GM10248 (cell line): ENCODE results near the gene SMYD3.

Experiments used
- CTCF ChIA-PET: fragments of 300-600 bp; sonication (Branson Sonifier 250); formaldehyde crosslinking; extraction: SDS; loops from one replicate; lab custom pipeline; 2021; ENCODE audit warnings: antibody characterized with exemption; lab: Yijun Ruan, JAX
- POLR2A ChIA-PET: fragments of 350-650 bp; sonication (Branson Sonifier 250); formaldehyde crosslinking; extraction: SDS; loops from one replicate; lab custom pipeline; 2020; ENCODE audit warnings: antibody characterized with exemption; lab: Yijun Ruan, JAX
- DNase-seq: peaks from one replicate; pipeline ENCODE4 v3.0.0; 2012; ENCODE audit errors: extremely low spot score
- TF ChIP-seq, protein P1 (sequence below): IDR thresholded peaks from 2 replicates; pipeline ENCODE4 v1.5.1; 2012; ENCODE audit warnings: mild to moderate bottlenecking, low read depth; ENCODE audit errors: extremely low read depth, missing control alignments, control extremely low read depth

Gene SMYD3

DNA sequence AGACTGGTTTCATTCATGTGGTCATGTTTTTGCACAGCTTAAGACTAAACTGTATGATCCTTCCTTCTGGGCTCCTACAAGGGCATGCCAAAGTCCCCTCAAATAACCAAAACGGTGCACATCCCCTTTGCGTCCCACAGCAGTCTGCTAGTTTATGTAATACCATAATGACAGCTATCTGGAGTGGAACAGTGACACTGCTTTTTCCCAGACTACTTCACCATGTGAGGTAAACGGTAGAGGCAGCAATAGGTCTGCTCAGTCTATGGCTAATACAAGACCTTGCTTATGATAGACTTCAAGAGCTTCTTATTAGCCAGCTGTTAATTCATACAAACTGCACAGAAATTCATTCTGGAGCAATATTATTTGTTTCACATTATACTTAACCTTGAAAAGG is 395.5 kb downstream of the SMYD3 start:
- TF ChIP-seq, protein P1, sequence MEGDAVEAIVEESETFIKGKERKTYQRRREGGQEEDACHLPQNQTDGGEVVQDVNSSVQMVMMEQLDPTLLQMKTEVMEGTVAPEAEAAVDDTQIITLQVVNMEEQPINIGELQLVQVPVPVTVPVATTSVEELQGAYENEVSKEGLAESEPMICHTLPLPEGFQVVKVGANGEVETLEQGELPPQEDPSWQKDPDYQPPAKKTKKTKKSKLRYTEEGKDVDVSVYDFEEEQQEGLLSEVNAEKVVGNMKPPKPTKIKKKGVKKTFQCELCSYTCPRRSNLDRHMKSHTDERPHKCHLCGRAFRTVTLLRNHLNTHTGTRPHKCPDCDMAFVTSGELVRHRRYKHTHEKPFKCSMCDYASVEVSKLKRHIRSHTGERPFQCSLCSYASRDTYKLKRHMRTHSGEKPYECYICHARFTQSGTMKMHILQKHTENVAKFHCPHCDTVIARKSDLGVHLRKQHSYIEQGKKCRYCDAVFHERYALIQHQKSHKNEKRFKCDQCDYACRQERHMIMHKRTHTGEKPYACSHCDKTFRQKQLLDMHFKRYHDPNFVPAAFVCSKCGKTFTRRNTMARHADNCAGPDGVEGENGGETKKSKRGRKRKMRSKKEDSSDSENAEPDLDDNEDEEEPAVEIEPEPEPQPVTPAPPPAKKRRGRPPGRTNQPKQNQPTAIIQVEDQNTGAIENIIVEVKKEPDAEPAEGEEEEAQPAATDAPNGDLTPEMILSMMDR = no peak
- ChIA-PET CTCF (interaction anchor here (1.0 to 1.3 kb wide), 3 partner anchors 17 to 30 kb away, joined by 3 to 4 read pairs (median 3); no protein-coding TSS in a partner anchor), POLR2A (no interaction called here)
- DNase-seq = no peak

DNA sequence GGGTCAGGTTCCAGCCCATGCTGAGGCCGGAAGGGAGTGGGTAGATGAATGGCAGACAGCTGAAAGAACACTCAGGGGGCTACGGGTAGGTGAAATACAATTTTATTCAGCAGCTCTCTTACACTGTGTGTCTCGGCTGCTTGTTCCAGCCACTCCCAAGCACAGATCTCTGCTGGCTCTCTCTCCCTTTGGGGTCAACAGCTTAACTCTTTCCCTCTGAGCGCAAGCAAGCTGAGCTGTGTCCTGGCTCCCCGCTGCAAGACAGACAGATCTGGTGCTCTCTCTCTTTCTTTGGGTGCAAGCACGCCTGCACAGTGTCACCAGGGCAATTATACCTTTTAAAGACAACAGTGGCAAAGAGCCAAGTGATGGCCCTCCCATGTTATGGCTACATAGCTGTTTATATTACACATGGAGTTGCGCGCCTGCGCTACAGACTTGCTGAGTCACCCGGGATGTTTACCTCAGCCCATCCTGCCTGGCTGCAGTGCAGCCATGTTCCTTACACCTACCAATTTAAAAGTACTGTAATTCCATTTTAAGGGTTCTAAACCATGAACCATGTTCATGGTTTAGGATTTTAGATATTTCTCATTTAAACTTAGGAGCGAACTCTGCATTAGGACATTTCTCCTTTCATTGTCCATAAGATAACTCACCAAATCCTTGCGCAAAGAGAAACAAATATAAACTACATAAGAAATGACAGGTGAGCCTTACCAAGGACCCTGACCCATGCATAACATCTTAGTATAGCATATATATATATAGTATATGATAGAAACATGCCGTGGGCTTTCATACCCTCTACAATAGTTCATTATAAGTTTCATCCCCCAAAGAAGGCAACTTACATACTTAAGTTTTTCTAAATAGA is 396.5 kb downstream of the SMYD3 start:
- CTCF ChIA-PET = interaction anchor here (1.0 to 1.7 kb wide), 4 partner anchors 8 to 34 kb away, joined by 3 to 6 read pairs (median 4); no protein-coding TSS in a partner anchor

DNA sequence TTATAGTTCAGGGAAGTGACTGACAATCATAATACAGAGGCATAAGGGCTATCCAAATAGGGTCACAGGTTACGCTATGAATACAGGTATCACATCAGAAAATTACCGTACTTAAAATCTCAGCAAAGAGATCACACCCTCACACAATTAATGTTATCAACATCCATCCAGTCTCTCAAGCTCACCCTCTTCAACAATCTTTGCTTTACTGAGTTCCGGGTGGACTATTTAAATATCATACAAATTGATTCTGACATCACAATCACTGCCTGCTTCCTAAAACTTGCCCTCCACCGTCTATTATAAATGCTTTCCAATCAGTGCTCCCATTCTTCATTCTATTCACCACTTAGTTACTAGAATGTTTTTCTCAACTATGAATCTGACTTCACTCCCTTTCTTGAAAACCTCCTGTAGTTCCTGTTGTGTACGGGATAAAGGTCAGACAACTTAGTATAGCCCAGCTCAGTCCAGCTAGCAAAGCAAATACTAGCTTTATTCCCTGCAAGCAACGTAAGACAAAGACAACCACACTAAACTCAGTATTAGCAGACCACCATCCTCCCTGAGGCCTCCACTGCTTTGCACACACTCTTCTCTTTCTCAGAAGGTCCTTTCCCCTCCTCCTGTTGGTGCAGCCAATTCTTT is 398.7 kb downstream of the SMYD3 start:
- no peak for DNase-seq
- POLR2A ChIA-PET = no interaction called here
- TF ChIP-seq, protein P1 = no peak
- CTCF ChIA-PET = interaction anchor here (1.1 to 1.2 kb wide), 3 partner anchors 10 to 17 kb away, joined by 3 to 5 read pairs (median 3); no protein-coding TSS in a partner anchor

More for the DNA sequence above, 396.5 kb downstream of the SMYD3 start:
- POLR2A ChIA-PET = no interaction called here
- TF ChIP-seq, protein P1 = no peak
- DNase-seq = no peak

DNA sequence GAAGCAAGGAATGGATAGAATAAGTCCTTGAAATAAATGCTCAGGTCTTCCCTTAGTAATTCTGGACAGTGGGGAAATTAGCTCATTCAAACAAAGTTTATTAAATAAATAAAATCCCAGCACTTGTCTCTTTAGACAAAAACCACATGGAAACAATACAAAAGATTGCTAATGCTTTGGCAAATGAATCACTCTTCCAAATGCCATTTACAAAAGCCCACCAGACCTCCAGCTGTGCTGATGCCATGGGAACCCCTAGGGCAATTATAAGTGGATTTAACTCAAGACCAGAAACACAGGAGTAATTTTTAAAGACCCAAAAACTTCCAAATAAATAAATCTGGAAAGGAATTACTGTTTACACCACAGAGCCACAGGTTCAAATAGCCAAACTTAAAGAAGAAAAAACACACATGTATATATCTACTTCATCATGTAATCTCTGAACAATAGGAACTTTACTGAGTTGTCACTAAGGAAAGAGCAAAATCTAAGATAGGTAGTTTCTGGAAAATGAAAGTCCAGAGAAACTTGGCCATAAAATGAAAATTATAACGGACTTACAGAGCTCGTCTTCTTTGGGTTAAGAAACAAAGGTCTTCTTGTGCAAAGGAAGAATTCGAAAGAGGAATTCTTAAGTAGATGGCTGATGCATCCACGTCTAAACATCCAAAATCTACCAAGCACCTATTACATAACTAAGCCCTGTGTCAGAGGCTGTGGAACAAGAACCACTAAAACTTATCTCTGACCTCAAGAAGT is 399.4 kb downstream of the SMYD3 start:
- CTCF ChIA-PET = no interaction called here
- POLR2A ChIA-PET = no interaction called here
- TF ChIP-seq, protein P1 = no peak
- no peak for DNase-seq

DNA sequence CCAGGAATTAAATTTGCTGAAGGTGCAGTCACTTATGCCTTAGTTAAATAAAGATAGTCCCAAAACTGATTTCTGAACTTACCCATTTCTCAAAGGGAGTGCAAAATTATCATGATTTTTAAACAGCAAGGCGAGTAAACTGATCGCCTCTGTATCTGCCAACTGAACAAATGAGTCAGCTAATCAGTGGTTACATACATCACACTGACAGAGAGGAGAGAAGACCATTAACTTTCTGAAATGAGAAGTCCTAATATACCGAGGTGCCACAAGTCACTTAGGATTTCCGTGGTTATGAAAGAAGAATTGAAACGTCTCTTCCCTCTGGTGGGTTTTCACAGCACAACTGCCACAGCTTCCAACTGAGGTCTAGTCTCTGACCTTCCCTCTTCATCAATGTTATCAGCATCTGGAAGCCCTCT is 400.7 kb downstream of the SMYD3 start:
- CTCF ChIA-PET = interaction anchor here (1.1 to 1.3 kb wide), 2 partner anchors 10 to 87 kb away, joined by 3 to 4 read pairs; no protein-coding TSS in a partner anchor
- TF ChIP-seq, protein P1 = no peak
- POLR2A ChIA-PET = no interaction called here
- DNase-seq = no peak

DNA sequence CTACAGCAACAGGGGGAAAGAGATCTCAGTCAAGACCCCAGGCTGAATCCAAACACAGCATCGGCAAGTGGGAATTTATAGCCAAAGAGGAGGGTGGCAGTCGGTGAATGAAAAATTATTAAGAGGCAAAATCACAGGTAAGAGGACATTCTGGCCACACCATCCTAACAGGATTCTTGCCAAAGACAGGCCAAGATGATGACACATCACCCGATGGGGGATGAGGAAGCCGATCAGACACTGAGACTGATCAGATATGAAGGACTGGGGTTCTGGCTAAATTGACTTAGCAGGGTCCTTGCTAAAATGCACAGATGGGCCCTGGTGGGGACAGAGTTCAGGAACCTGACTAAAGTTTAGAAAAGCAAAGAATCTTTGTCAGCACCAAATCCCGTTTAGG is 402.2 kb downstream of the SMYD3 start:
- TF ChIP-seq, protein P1 = no peak
- CTCF ChIA-PET = interaction anchor here (1.3 kb wide), 1 partner anchor 18 kb away, joined by 3 read pairs; no protein-coding TSS in a partner anchor
- DNase-seq = no peak
- POLR2A ChIA-PET = no interaction called here
